SU-DHL-6 (cell line): ENCODE results near the gene ITGB2.

Source experiments
- H2AFZ ChIP-seq: fragments of 200-600 bp; sonication (generic); 2 replicates; pipeline ENCODE4 v1.6.1; 2014; ENCODE audit warnings: low read depth, mild to moderate bottlenecking, moderate library complexity, mixed read lengths, antibody characterized with exemption, low read length; ENCODE audit not compliant: severe bottlenecking
- H3F3A ChIP-seq: fragments of 200-600 bp; shearing (Covaris generic); 2 replicates; pipeline ENCODE4 v1.6.0; 2016; ENCODE audit warnings: antibody characterized with exemption, mild to moderate bottlenecking; ENCODE audit not compliant: insufficient read depth
- H3K27ac ChIP-seq: fragments of 200-600 bp; sonication (generic); 2 replicates; pipeline ENCODE4 v1.5.1; 2016; ENCODE audit warnings: low read depth, mild to moderate bottlenecking, low read length, moderate library complexity, mixed read lengths
- H3K27me3 ChIP-seq: fragments of 200-600 bp; sonication (generic), shearing (Covaris generic); 2 replicates; pipeline ENCODE4 v1.6.0; 2014; ENCODE audit warnings: mild to moderate bottlenecking, low read length
- H3K36me3 ChIP-seq: fragments of 200-600 bp; sonication (generic); 2 replicates; pipeline ENCODE4 v1.6.1; 2014; ENCODE audit warnings: mild to moderate bottlenecking, low read length, mixed read lengths
- H3K4me2 ChIP-seq: fragments of 300-600, 200-600 bp; shearing (Covaris generic), sonication (generic); 2 replicates; pipeline ENCODE4 v1.6.0; 2014; ENCODE audit warnings: low read length, low read depth, mild to moderate bottlenecking; ENCODE audit not compliant: poor library complexity, severe bottlenecking
- H3K4me3 ChIP-seq: fragments of 200-600 bp; sonication (generic); 2 replicates; pipeline ENCODE4 v1.5.1; 2014; ENCODE audit warnings: antibody characterized with exemption, low read length, mild to moderate bottlenecking, mixed read lengths; ENCODE audit not compliant: insufficient read depth, poor library complexity, severe bottlenecking
- H3K79me2 ChIP-seq: fragments of 200-600 bp; sonication (generic); 2 replicates; pipeline ENCODE4 v1.6.1; 2014; ENCODE audit warnings: mild to moderate bottlenecking, low read length, moderate library complexity; ENCODE audit not compliant: insufficient read depth
- H3K9ac ChIP-seq: fragments of 200-600 bp; sonication (generic); 2 replicates; pipeline ENCODE4 v1.7.0; 2014; ENCODE audit warnings: mild to moderate bottlenecking, low read length
- H3K9me2 ChIP-seq: fragments of 200-600 bp; sonication (generic); replicated peaks from 2 replicates; pipeline ENCODE4 v1.6.1; 2014; ENCODE audit warnings: low read length; ENCODE audit not compliant: insufficient read depth
- H3K9me3 ChIP-seq: fragments of 200-600 bp; sonication (generic); 2 replicates; pipeline ENCODE4 v1.6.1; 2014; ENCODE audit warnings: low read length, mixed read lengths; ENCODE audit not compliant: insufficient read depth
- H4K20me1 ChIP-seq: fragments of 200-600 bp; sonication (generic); 2 replicates; pipeline ENCODE4 v1.6.1; 2014; ENCODE audit warnings: low read depth, mild to moderate bottlenecking, antibody characterized with exemption, low read length, moderate library complexity, mixed read lengths
- EZH2phosphoT487 ChIP-seq: fragments of 200-600 bp; sonication (generic), shearing (Covaris generic); conservative IDR thresholded peaks from 2 replicates; pipeline ENCODE4 v1.6.1; 2018; ENCODE audit warnings: mild to moderate bottlenecking, antibody characterized with exemption, low read length, moderate library complexity, mixed read lengths
- TF ChIP-seq, protein P1 (sequence below): fragments of 200-600 bp; sonication (generic); IDR thresholded peaks from one replicate; pipeline ENCODE4 v1.5.1; 2017; ENCODE audit warnings: antibody characterized with exemption, mild to moderate bottlenecking, low read length, moderate library complexity; ENCODE audit not compliant: insufficient read depth, poor library complexity, severe bottlenecking

The ITGB2 gene

DNA sequence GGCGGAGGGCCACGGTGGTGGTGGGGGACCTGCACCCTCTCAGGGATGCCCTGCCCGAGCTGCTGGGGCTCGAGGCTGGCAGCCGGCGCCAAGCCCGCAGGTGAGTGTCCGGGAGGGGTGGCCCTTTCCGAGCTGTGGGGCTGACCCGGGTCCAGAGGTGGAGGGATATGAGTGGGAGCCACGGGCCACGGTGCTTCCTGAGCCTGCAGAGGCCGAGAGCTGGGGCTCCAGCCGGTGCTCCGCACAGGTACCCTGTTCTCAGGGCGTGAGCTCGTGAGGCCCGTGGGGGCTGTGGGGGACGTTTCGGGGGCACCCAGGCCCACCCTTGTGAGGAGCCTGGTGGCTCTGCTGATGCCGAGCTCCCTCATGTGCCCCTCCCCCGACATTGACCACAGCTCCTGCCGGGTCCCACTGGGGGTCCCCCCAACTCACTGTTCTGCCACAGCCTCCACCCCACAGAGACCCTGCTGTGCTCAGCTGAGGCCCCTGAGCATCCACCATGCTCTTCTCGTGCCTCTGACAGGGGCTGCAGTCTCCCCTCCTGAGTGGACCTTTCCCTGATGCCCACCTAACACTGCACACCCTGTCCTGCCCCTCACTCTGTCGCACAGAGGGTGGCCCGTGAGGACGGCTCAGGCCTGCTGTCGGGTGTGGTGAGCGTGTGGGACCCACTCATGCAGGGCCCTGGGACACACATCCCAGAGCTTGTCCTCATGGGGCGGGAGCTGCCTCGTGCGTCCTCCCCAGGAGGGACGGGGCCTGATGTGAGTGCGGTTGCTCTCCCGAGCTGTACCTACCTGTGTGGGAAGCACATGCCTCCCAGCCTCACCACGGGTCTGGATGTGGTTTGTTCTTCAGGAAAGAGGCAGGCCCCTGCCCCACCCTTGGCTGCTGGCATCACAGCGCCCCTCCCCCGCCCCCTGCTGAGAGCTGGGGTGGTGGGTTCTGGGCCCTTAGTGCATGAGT, 46.7 kb upstream of the ITGB2 start:
- Histone ChIP-seq H2AFZ (no peak overlapping the region), H3F3A (no peaks in the 10 kb centered on the region), H3K36me3 (0 out of 2 replicates have a peak, but pooled peaks cover 3% of the 10 kb centered on the region), H3K4me2 (no peak overlapping the region), H3K27me3 (no peaks in the 10 kb centered on the region), H3K79me2 (0 out of 2 replicates have a peak, but pooled peaks cover 4% of the 10 kb centered on the region), H3K9me2 (no peaks in the 10 kb centered on the region), H3K27ac (no peak overlapping the region), H3K9me3 (no peaks in the 10 kb centered on the region), H4K20me1 (no peaks in the 10 kb centered on the region), H3K4me3 (no peak overlapping the region), H3K9ac (no peak overlapping the region)
- TF ChIP-seq EZH2phosphoT487 = no peak
- TF ChIP-seq, protein P1, sequence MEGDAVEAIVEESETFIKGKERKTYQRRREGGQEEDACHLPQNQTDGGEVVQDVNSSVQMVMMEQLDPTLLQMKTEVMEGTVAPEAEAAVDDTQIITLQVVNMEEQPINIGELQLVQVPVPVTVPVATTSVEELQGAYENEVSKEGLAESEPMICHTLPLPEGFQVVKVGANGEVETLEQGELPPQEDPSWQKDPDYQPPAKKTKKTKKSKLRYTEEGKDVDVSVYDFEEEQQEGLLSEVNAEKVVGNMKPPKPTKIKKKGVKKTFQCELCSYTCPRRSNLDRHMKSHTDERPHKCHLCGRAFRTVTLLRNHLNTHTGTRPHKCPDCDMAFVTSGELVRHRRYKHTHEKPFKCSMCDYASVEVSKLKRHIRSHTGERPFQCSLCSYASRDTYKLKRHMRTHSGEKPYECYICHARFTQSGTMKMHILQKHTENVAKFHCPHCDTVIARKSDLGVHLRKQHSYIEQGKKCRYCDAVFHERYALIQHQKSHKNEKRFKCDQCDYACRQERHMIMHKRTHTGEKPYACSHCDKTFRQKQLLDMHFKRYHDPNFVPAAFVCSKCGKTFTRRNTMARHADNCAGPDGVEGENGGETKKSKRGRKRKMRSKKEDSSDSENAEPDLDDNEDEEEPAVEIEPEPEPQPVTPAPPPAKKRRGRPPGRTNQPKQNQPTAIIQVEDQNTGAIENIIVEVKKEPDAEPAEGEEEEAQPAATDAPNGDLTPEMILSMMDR = no peak

DNA sequence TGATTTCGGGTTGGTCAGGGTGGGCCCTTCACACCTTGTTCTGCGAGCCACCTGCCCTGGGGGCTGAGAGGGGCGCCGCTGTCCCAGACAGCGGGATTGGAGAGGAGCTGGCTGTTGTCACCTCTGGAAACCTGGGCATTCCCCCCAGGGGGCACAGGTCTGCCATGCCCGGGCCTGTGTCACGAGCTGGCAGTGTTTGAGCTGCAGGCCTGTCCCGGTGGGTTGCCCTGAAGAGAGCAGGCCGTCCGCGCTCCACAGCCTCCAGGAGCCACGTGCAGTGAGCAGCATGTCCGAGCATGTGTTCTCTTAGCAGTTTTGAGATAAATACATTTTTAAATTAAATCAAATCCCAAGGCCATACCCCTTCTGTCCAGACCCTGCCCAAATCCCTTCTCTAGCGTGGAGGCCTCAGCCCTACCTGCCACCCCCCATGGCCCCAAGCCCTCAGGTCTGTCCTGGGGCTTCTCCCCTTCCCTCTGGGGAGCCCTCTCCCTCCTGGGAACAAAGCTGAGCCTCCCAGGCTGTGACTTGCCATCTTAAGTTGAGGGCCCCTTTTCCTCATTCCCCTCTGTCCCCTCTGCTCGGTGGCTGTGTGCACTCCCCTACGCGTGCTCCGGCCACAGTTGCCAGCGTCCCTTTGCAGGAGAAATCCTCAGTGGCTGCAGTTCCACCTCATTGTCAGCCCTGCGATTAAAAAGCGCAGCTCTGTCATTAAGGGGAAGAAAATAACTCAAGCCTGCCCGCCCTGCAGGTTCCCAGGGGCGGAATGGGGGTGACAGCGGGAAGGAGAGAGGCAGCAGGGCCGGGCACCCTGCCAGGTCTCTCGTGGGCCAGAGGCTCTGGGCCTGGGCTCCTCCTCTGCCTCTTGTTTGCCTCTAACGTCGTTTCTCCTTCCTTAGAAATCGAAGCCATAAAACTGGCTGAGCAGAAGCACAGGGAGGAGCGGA, 45.7 kb upstream of the ITGB2 start:
- Histone ChIP-seq H3K9me3 (no peaks in the 10 kb centered on the region), H2AFZ (no peak overlapping the region), H3K27ac (no peak overlapping the region), H3K4me2 (no peak overlapping the region), H3K4me3 (no peak overlapping the region), H3K36me3 (peaks cover 4% of the 10 kb centered on the region; the same call in 1 of the 2 replicates), H4K20me1 (no peaks in the 10 kb centered on the region), H3K9me2 (no peaks in the 10 kb centered on the region), H3K27me3 (no peaks in the 10 kb centered on the region), H3K9ac (no peak overlapping the region), H3F3A (0 out of 2 replicates have a peak, but pooled peaks cover under 1% of the 10 kb centered on the region), H3K79me2 (0 out of 2 replicates have a peak, but pooled peaks cover 7% of the 10 kb centered on the region)
- TF ChIP-seq, protein P1 = no peak
- TF ChIP-seq EZH2phosphoT487 = no peak

DNA sequence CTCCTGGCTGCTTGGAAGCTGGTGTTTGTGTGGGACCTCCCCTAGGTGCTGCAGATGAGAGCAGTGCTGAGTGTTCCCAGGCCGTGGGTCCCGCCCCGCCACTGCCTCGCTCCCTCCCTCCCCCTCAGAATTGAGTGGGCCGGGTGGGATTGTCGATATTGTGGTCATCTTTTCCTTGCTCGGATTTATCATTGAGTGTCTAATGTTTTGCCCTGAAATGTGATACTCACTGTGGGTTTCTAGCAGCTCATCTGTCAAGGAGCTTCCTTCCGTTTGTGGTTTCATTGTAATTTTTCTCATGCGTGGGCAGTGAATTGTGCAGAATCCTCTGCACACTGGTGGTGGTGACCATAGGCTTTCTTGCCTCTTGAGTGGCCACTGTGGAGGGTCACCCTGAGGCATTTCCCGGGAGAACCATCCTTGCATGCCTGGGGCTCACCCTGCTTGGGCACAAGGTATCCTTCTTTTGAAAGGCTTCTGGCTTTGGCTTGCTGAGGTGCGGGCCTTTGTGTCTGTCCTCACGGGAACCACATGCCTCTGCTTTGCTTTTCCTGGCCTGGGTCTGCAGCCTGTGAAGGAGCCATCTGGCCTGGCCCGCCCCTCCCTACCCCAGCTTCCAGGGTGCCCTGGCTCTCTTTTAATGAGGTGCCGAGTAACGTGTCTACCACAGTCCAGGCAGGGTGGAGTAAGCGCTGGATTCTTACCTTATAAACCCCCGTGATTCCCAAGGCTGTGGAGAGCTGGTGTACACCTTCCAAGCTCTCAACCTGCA, 44.7 kb upstream of the ITGB2 start:
- Histone ChIP-seq H3K9ac (no peak overlapping the region), H3K4me3 (no peak overlapping the region), H3K27ac (no peak overlapping the region), H3K4me2 (no peak overlapping the region), H2AFZ (no peak overlapping the region), H3K9me3 (no peaks in the 10 kb centered on the region), H3K79me2 (0 out of 2 replicates have a peak, but pooled peaks cover 11% of the 10 kb centered on the region), H3K36me3 (peaks cover 10% of the 10 kb centered on the region; the same call in 1 of the 2 replicates), H3K9me2 (no peaks in the 10 kb centered on the region), H4K20me1 (no peaks in the 10 kb centered on the region), H3F3A (0 out of 2 replicates have a peak, but pooled peaks cover 8% of the 10 kb centered on the region), H3K27me3 (no peaks in the 10 kb centered on the region)
- no peak for TF ChIP-seq EZH2phosphoT487
- TF ChIP-seq, protein P1 = no peak
